Cardiac muscle cell (in vitro differentiated cells and primary cell): Measurements from ENCODE around the gene UBE2D2. TPM values are rescaled to one million over a fixed set of nuclear protein-coding genes. Genes with fewer than 3 reads are reported as not detected.

Experiments
- DNase-seq, 2 donors: peaks; one replicate each; pipeline versions ENCODE4 v3.0.0 to v3.0.0-alpha.2; 2010 to 2017; ENCODE audit warnings: low read depth in 1 of 2, low spot score in 1 of 2
- H3K27ac ChIP-seq: fragments of 200-600 bp; sonication (generic); 2 replicates; pipeline ENCODE4 v1.5.1; 2016
- H3K27me3 ChIP-seq: fragments of 200-600 bp; sonication (generic); 2 replicates; pipeline ENCODE4 v1.6.0; 2016; ENCODE audit warnings: control low read depth
- H3K36me3 ChIP-seq: fragments of 200-600 bp; sonication (generic); 2 replicates; pipeline ENCODE4 v1.5.1; 2016; ENCODE audit warnings: control low read depth
- H3K4me1 ChIP-seq: fragments of 200-600 bp; sonication (generic); 2 replicates; pipeline ENCODE4 v1.8.1; 2017; ENCODE audit warnings: low read depth, mild to moderate bottlenecking, mixed run types
- H3K4me3 ChIP-seq: fragments of 200-600 bp; sonication (generic); 2 replicates; pipeline ENCODE4 v1.5.1; 2016; ENCODE audit warnings: mild to moderate bottlenecking
- H3K9me3 ChIP-seq: fragments of 200-600 bp; sonication (generic); 2 replicates; pipeline ENCODE4 v1.5.1; 2017; ENCODE audit warnings: low read depth, mild to moderate bottlenecking, control low read depth
- polyA plus RNA-seq: library from polyadenylated mRNA; unstranded; fragments of >200 nt; fragmentation: Nextera tagmentation; extraction: Ambion mirVana; gene quantifications from 2 replicates; pipeline ENCODE4 v1.2.1, GENCODE V29; 2016
- total RNA-seq: library from RNA; depleted of rRNA; stranded (reverse); fragments of >200 nt; gene quantifications from 2 replicates; pipeline ENCODE4 v1.2.3, GENCODE V29; 2016
- TF ChIP-seq, protein P1 (sequence below): IDR thresholded peaks from 2 replicates; pipeline ENCODE4 v1.5.1; 2012; ENCODE audit warnings: low read depth, mild to moderate bottlenecking, low read length

UBE2D2 gene
- total and polyA plus RNA-seq, 2 experiments from 2014 or later: 236 to 338 TPM

DNA sequence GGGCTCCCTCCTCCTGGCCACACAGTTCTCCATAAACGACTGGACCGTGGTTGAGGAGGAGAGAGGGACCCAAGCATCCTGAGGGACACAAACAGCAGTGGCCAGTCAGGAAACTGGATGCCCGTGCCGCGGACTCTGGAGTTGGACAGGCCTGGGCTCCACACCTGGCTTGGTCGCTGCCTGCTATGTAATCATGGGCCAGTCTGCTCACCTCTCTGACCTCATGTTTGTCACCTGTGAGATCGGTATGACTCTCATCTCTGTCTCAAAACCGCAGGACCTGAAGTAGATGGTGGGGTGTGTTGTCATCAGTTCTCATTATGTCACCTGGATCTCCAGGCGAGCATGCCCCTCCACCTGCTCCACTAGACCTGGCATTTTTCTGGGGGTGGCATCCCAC, 101.5 kb downstream of the UBE2D2 start:
- Histone ChIP-seq H3K9me3 (no peaks in the 10 kb centered on the region), H3K27ac (peak overlapping the region; percentile 47), H3K27me3 (no peaks in the 10 kb centered on the region), H3K4me1 (peaks cover 50% of the 10 kb centered on the region), H3K36me3 (no peaks in the 10 kb centered on the region), H3K4me3 (no peak overlapping the region)
- TF ChIP-seq, protein P1, sequence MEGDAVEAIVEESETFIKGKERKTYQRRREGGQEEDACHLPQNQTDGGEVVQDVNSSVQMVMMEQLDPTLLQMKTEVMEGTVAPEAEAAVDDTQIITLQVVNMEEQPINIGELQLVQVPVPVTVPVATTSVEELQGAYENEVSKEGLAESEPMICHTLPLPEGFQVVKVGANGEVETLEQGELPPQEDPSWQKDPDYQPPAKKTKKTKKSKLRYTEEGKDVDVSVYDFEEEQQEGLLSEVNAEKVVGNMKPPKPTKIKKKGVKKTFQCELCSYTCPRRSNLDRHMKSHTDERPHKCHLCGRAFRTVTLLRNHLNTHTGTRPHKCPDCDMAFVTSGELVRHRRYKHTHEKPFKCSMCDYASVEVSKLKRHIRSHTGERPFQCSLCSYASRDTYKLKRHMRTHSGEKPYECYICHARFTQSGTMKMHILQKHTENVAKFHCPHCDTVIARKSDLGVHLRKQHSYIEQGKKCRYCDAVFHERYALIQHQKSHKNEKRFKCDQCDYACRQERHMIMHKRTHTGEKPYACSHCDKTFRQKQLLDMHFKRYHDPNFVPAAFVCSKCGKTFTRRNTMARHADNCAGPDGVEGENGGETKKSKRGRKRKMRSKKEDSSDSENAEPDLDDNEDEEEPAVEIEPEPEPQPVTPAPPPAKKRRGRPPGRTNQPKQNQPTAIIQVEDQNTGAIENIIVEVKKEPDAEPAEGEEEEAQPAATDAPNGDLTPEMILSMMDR: no peak
- no peak for DNase-seq

DNA sequence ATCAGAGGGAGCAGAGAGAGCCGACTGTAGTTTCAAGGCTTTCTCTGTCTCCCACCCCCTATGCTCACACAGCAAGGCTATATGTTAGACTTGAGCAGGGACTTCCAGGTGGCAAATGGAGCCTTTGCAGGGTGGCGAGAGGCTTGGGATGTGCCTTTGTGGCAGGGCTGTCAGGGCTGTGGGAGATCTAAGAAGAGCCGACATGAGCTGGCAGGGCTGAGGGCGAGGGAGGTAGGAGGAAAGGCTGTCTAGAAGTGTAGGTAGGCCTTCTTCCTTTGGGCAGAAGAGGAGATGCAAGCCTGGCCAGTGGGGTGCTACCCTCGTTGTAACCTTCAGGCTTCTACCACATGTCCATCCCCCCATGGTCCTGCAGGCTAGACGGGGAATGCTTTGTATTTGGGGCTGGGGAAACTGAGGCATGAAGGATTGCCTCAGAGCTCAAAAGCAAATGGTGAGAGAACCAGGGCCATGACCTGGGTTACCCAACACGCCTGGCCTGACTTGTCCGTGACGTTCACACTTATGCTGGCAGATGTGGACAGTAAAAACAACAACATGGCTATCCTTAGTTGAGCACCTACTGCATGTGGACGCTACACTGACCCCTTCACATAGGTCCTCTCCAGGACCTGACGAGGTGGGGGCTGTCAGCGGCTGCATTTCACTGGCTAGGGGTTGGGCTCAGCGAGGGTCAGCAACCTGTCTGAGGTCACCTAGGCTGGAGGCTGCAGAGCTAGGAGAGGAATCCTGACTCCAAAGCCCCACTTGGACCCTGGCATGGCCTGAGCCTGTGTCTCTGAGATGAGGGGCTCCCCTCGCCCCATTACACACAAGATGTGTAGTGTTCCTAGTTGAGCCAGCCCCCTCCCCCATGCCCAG, 102.3 kb downstream of the UBE2D2 start:
- Histone ChIP-seq H3K27me3 (no peaks in the 10 kb centered on the region), H3K9me3 (no peaks in the 10 kb centered on the region), H3K4me1 (peaks cover 43% of the 10 kb centered on the region), H3K4me3 (no peak overlapping the region), H3K36me3 (no peaks in the 10 kb centered on the region), H3K27ac (peak overlapping the region; percentile 47)
- DNase-seq: no peak
- TF ChIP-seq, protein P1: no peak

DNA sequence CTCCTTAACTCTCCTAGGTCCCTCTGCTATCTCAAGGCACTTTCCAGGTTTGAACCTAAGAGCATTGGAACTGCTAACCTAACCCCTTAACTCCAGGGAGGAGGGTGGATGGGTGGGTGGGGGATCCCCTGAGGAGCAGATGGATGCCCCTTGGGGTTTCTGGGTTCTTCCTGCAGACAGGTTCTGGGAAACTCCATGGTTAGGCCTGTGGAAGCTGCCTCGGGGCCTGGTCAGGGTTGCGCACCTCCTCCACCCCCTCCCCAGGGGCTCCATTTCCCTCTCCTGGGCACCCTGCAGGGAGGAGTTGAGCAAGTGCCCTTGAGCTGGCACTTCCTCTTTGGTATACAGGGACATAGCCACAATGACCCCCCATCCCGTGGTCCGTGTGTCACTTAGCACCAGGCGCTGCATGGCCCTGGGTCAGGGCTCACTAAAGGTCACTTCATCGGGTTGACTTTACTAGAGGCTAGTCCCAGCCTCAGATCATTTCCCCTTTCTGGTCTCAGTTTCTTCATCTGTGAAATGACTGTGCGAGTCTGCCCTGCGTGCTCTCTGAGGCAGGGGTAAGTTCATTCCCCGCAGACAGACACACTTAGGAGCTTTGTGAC, 103.1 kb downstream of the UBE2D2 start:
- Histone ChIP-seq H3K27me3 (no peaks in the 10 kb centered on the region), H3K4me3 (no peak overlapping the region), H3K9me3 (no peaks in the 10 kb centered on the region), H3K4me1 (peaks cover 43% of the 10 kb centered on the region), H3K27ac (peak overlapping the region; percentile 27), H3K36me3 (no peaks in the 10 kb centered on the region)
- DNase-seq: no peak
- TF ChIP-seq, protein P1: no peak

DNA sequence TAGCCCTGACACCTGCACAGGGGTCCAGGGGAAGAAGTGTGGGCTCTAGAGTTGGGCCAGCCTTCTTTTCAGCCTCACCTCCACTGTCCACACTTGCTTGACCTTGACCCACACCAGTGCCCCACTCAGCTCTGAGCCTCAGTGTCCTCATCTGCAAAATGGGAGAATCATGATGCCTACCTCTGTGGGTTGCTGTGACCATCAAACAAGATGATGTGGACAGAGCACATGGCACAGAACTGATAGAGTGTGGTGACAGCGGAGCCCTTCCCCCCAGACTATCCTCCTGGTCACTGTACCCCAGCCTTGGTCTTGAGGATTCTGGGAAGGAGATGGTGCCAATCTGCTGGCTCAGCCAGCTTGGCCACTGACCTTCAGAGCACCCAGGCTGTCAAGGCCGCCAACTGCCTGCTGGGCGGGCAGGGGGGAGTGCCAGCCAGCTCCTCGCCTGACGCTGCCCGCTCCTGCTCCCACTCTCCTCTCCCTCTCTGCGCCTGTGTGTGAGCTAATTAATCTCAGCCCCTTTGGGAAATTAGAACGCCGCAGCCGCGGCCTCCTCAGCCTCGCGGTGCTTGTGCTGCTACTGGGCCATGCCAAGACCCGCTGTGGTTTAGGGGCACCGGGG, 103.7 kb downstream of the UBE2D2 start:
- H3K27ac ChIP-seq: no peak overlapping the region
- H3K27me3 ChIP-seq: no peaks in the 10 kb centered on the region
- H3K36me3 ChIP-seq: no peaks in the 10 kb centered on the region
- no peak overlapping the region for H3K4me3 ChIP-seq
- TF ChIP-seq, protein P1: no peak
- no peak for DNase-seq
- H3K9me3 ChIP-seq: no peaks in the 10 kb centered on the region
- H3K4me1 ChIP-seq: peaks cover 43% of the 10 kb centered on the region

DNA sequence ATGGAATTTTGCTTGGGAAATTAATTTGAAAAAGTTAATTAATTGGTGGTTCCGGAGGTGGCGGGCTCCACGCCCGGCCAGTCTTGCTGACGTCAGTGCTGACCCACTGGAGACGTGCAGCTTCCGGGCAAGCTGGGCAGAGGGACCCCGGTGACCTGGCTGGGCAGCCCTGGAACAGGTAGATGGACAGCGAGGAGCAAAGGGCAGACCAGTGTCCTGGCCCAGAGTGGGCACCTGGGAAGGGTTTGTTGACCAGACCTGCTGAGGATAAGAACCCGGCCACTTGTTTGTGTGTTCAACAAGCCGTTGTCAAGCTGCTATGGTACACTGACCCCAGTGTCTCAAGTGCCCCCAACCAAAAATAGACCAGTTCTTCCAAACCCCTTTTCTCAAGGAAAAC, 104.5 kb downstream of the UBE2D2 start:
- peaks cover 43% of the 10 kb centered on the region for H3K4me1 ChIP-seq
- TF ChIP-seq, protein P1: no peak
- H3K36me3 ChIP-seq: no peaks in the 10 kb centered on the region
- no peak overlapping the region for H3K4me3 ChIP-seq
- peak overlapping the region; percentile 68 for H3K27ac ChIP-seq
- DNase-seq: no peak
- H3K9me3 ChIP-seq: no peaks in the 10 kb centered on the region
- no peaks in the 10 kb centered on the region for H3K27me3 ChIP-seq
